PC-9 (cell line): ENCODE data around the gene ABHD5. TPM values are rescaled to one million over a fixed set of nuclear protein-coding genes. Genes with fewer than 3 reads are reported as not detected.

ENCODE experiments used
- BruUV-seq: library from RNA; stranded (reverse); fragments of 400-500 nt; replicated peaks from 2 replicates; lab custom pipeline; 2021; lab: Mats Ljungman, UMichigan
- CTCF ChIA-PET: fragments of 300-600 bp; sonication (Branson Sonifier 250); formaldehyde crosslinking; loops from one replicate; lab custom pipeline; 2022; ENCODE audit warnings: antibody characterized with exemption; lab: Charles Lee
- POLR2A ChIA-PET: fragments of 300-600 bp; sonication (Branson Sonifier 250); formaldehyde crosslinking; loops from one replicate; lab custom pipeline; 2022; ENCODE audit warnings: antibody characterized with exemption; ENCODE audit not compliant: unreplicated experiment; lab: Charles Lee
- DNase-seq, 2 experiments: peaks; one replicate each; pipeline versions ENCODE4 v3.0.0 to v3.0.0-alpha.2; 2015 to 2022; ENCODE audit warnings: mixed read lengths in 1 of 2
- H2AFZ ChIP-seq: fragments of 200-600 bp; sonication (generic); 2 replicates; pipeline ENCODE4 v1.8.1; 2017; ENCODE audit warnings: antibody characterized with exemption
- H3F3A ChIP-seq: fragments of 200-600 bp; sonication (generic); 2 replicates; pipeline ENCODE4 v1.8.1; 2017; ENCODE audit warnings: antibody characterized with exemption, mild to moderate bottlenecking, low read depth; ENCODE audit not compliant: insufficient read depth
- H3K27ac ChIP-seq: fragments of 200-600 bp; sonication (generic); 2 replicates; pipeline ENCODE4 v1.6.1; 2016; ENCODE audit warnings: mixed run types
- H3K27me3 ChIP-seq: fragments of 200-600 bp; sonication (generic); 2 replicates; pipeline ENCODE4 v1.6.1; 2016; ENCODE audit warnings: low read depth, mixed run types; ENCODE audit not compliant: insufficient read depth
- H3K36me3 ChIP-seq: fragments of 200-600 bp; sonication (generic); 2 replicates; pipeline ENCODE4 v1.6.1; 2016; ENCODE audit warnings: low read depth, mixed run types
- H3K4me1 ChIP-seq: fragments of 200-600 bp; sonication (generic); replicated peaks from 2 replicates; pipeline ENCODE4 v1.6.1; 2016; ENCODE audit warnings: mixed run types; ENCODE audit not compliant: insufficient read depth
- H3K4me2 ChIP-seq: fragments of 200-600 bp; sonication (generic); 2 replicates; pipeline ENCODE4 v1.6.1; 2017; ENCODE audit warnings: mixed run types
- H3K4me3 ChIP-seq: fragments of 200-600 bp; sonication (generic); 2 replicates; pipeline ENCODE4 v1.6.1; 2016; ENCODE audit warnings: mixed run types
- H3K79me2 ChIP-seq: fragments of 200-600 bp; sonication (generic); 2 replicates; pipeline ENCODE4 v1.6.1; 2017; ENCODE audit warnings: low read depth, mixed run types
- H3K9me2 ChIP-seq: fragments of 200-600 bp; sonication (generic); 2 replicates; pipeline ENCODE4 v1.8.1; 2017; ENCODE audit warnings: mild to moderate bottlenecking; ENCODE audit not compliant: insufficient read depth
- H3K9me3 ChIP-seq: fragments of 200-600 bp; sonication (generic); 2 replicates; pipeline ENCODE4 v1.8.1; 2016; ENCODE audit warnings: low read depth; ENCODE audit not compliant: insufficient read depth
- H4K20me1 ChIP-seq: fragments of 200-600 bp; sonication (generic); 2 replicates; pipeline ENCODE4 v1.8.1; 2017; ENCODE audit not compliant: insufficient read depth
- CTCF ChIP-seq: fragments of 200-600 bp; sonication (generic); conservative IDR thresholded peaks from 2 replicates; pipeline ENCODE4 v1.6.1; 2017; ENCODE audit warnings: mixed run types, antibody characterized with exemption, mild to moderate bottlenecking, moderate library complexity
- EZH2 ChIP-seq: fragments of 200-600 bp; sonication (generic); IDR thresholded peaks from 2 replicates; pipeline ENCODE4 v1.8.0; 2017; ENCODE audit warnings: antibody characterized with exemption, low read depth
- intact Hi-C: fragments of 100-400 bp; cut with micrococcal nuclease; formaldehyde crosslinking; loops from one replicate; pipeline ENCODE4 v1.10.0; 2022; ENCODE audit not compliant: unreplicated experiment
- total RNA-seq: library from RNA; stranded (reverse); gene quantifications from 2 replicates; pipeline ENCODE4 v1.2.3, GENCODE V29; 2021

The ABHD5 gene
- total RNA-seq, 1 experiment from 2014 or later, result 19.9 TPM

DNA sequence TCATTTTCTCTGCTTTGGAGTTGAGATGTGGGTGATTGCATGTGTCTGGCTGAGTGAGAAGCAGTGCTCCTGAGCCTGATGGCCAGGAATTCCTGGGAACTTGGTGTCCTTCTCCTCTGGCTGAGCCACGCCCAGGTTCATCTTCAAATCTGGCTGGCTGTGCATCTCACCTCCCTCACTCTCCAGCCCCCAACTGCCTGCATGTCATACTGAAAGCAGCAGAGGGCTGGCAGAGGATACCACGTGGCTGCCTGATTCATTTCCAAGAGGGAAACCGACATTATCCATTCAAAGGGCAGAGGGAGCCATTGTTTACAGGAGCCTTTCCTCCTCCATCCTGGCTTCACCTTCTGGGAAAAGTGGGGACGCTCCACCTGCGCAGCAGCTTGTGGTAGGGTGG, 57.4 kb downstream of the ABHD5 start:
- Histone ChIP-seq H3K9me3 (no peaks in the 10 kb centered on the region), H3K27me3 (no peaks in the 10 kb centered on the region), H3K4me1 (peaks cover 10% of the 10 kb centered on the region), H3F3A (peaks cover 3% of the 10 kb centered on the region), H2AFZ (no peak overlapping the region), H3K4me3 (no peak overlapping the region), H3K4me2 (no peak overlapping the region), H3K27ac (no peak overlapping the region), H3K79me2 (no peaks in the 10 kb centered on the region), H3K9me2 (no peaks in the 10 kb centered on the region), H3K36me3 (no peaks in the 10 kb centered on the region), H4K20me1 (no peaks in the 10 kb centered on the region)
- no peak for DNase-seq
- ChIA-PET POLR2A (no interaction called here), CTCF (no interaction called here)
- intact Hi-C loops, result no loop called here
- BruUV-seq, result no TSS peak
- TF ChIP-seq EZH2 (no peak), CTCF (no peak)

DNA sequence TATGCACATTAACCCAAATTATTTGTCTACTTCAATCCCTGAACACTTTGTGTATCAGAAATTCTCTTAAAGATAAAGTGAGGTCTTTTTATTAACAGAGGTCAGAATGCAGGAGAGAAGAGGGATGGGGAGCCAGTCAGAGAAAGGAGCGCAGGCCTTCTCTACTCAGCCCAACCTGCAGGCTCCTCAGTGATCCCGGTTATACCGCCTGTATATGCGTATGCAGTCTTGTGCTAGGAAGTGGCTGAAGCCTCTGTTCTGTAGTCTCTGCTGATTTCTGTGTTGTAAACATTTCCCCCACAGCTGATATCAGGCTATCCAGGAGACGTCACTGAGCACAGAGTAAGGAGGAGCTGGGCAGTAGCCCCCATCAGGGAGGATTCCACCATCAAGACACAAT, 57.9 kb downstream of the ABHD5 start:
- no peak overlapping the region for H3K4me3 ChIP-seq
- H3K79me2 ChIP-seq, result no peaks in the 10 kb centered on the region
- no peaks in the 10 kb centered on the region for H4K20me1 ChIP-seq
- no peaks in the 10 kb centered on the region for H3K27me3 ChIP-seq
- no peaks in the 10 kb centered on the region for H3K9me3 ChIP-seq
- ChIA-PET POLR2A (no interaction called here), CTCF (no interaction called here)
- H2AFZ ChIP-seq, result no peak overlapping the region
- no peak overlapping the region for H3K27ac ChIP-seq
- TF ChIP-seq CTCF (no peak), EZH2 (no peak)
- no peaks in the 10 kb centered on the region for H3K36me3 ChIP-seq
- no TSS peak for BruUV-seq
- H3F3A ChIP-seq, result peaks cover 7% of the 10 kb centered on the region
- H3K4me1 ChIP-seq, result peaks cover 13% of the 10 kb centered on the region
- intact Hi-C loops, result no loop called here
- H3K9me2 ChIP-seq, result no peaks in the 10 kb centered on the region
- DNase-seq, result no peak
- H3K4me2 ChIP-seq, result no peak overlapping the region

GRCh38 chr3:43752905-43753304, 62.2 kb downstream of the ABHD5 start:
- intact Hi-C loops, result no loop called here
- Histone ChIP-seq H3K9me2 (no peaks in the 10 kb centered on the region), H3K4me2 (0 out of 2 replicates have a peak overlapping the region, but pooled peaks have one; percentile 56), H3K9me3 (no peaks in the 10 kb centered on the region), H3K36me3 (no peaks in the 10 kb centered on the region), H3K79me2 (no peaks in the 10 kb centered on the region), H3K27me3 (no peaks in the 10 kb centered on the region), H3K27ac (no peak overlapping the region), H2AFZ (no peak overlapping the region), H3K4me1 (peaks cover 36% of the 10 kb centered on the region), H4K20me1 (no peaks in the 10 kb centered on the region), H3K4me3 (no peak overlapping the region), H3F3A (peaks cover 16% of the 10 kb centered on the region)
- DNase-seq, result no peak
- CTCF ChIA-PET, result interaction anchor here (0.7 kb wide), 1 partner anchor 94 kb away, joined by 4 read pairs; no protein-coding TSS in a partner anchor
- BruUV-seq, result no TSS peak
- TF ChIP-seq EZH2 (no peak), CTCF (no peak)
- POLR2A ChIA-PET, result no interaction called here
